HFF-Myc (cell line): ENCODE measurements around the gene INPP5A.

Experiments used
- DNase-seq: peaks from one replicate; pipeline ENCODE4 v3.0.0-alpha.2; 2011; ENCODE audit warnings: low read depth; ENCODE audit errors: extremely low read depth
- H3K4me3 ChIP-seq: replicated peaks from 2 replicates; pipeline ENCODE4 v1.5.1; 2011; ENCODE audit warnings: low read depth, mild to moderate bottlenecking, control low read depth, low read length
- TF ChIP-seq, protein P1 (sequence below): IDR thresholded peaks from 2 replicates; pipeline ENCODE4 v1.5.1; 2012; ENCODE audit warnings: mild to moderate bottlenecking, low read depth, low read length, control low read depth; ENCODE audit errors: missing control alignments

INPP5A gene

GRCh38 chr10:132516771-132517725, 20.5 kb upstream of the INPP5A start:
- DNase-seq, result peak; percentile 77
- no peak overlapping the region for H3K4me3 ChIP-seq
- TF ChIP-seq, protein P1, sequence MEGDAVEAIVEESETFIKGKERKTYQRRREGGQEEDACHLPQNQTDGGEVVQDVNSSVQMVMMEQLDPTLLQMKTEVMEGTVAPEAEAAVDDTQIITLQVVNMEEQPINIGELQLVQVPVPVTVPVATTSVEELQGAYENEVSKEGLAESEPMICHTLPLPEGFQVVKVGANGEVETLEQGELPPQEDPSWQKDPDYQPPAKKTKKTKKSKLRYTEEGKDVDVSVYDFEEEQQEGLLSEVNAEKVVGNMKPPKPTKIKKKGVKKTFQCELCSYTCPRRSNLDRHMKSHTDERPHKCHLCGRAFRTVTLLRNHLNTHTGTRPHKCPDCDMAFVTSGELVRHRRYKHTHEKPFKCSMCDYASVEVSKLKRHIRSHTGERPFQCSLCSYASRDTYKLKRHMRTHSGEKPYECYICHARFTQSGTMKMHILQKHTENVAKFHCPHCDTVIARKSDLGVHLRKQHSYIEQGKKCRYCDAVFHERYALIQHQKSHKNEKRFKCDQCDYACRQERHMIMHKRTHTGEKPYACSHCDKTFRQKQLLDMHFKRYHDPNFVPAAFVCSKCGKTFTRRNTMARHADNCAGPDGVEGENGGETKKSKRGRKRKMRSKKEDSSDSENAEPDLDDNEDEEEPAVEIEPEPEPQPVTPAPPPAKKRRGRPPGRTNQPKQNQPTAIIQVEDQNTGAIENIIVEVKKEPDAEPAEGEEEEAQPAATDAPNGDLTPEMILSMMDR, result no peak

GRCh38 chr10:132517951-132518521, 19.6 kb upstream of the INPP5A start:
- TF ChIP-seq, protein P1, result no peak
- no peak for DNase-seq
- H3K4me3 ChIP-seq, result no peak overlapping the region

- TF ChIP-seq, protein P1, result no peak
- no peak overlapping the region for H3K4me3 ChIP-seq
- DNase-seq, result no peak
Measured at GRCh38 chr10:132518572-132519381, 18.8 kb upstream of the INPP5A start.

- TF ChIP-seq, protein P1, result no peak
- H3K4me3 ChIP-seq, result no peak overlapping the region
- DNase-seq, result no peak
Measured at GRCh38 chr10:132519382-132520176, 18.0 kb upstream of the INPP5A start.

GRCh38 chr10:132520177-132520811, 17.3 kb upstream of the INPP5A start:
- H3K4me3 ChIP-seq, result no peak overlapping the region
- TF ChIP-seq, protein P1, result no peak
- peak; percentile 58 for DNase-seq
